NCI-H69 (cell line): Measurements from ENCODE around the gene ZNF710.
"Not testable (repeated sequence)": the region's sequence is repeated elsewhere in the genome, so short reads cannot be mapped to it uniquely, and the experiment has no call there.

ENCODE experiments used
- DNase-seq: peaks from one replicate; lab custom pipeline; 2025; lab: John Stamatoyannopoulos, UW

Gene ZNF710

GRCh38 chr15:90001062-90001682 lies at the start of gene ZNF710:
Gene ZNF710 (plus strand): TSS chr15:90001324. CDS start chr15:90067138, 65,814 bp downstream.
- DNase-seq, result peak; percentile 77

- no peak for DNase-seq
Measured at GRCh38 chr15:89954541-89954940, 46.6 kb upstream of the ZNF710 start.

GRCh38 chr15:89955449-89955998 lies 45.6 kb upstream of the ZNF710 start:
- not testable (repeated sequence) for DNase-seq

GRCh38 chr15:89958107-89958805 lies 42.9 kb upstream of the ZNF710 start:
- no peak for DNase-seq

- DNase-seq, result no peak
Measured at GRCh38 chr15:89963301-89964231, 37.6 kb upstream of the ZNF710 start.

- DNase-seq, result peak; percentile 25
Measured at GRCh38 chr15:89964232-89964954, 36.7 kb upstream of the ZNF710 start.

- no peak for DNase-seq
Measured at GRCh38 chr15:89967881-89968280, 33.2 kb upstream of the ZNF710 start.

- DNase-seq, result peak; percentile 63
Measured at GRCh38 chr15:89971592-89971997, 29.5 kb upstream of the ZNF710 start.

- no peak for DNase-seq
Measured at GRCh38 chr15:89972085-89972484, 29.0 kb upstream of the ZNF710 start.

- DNase-seq, result no peak
Measured at GRCh38 chr15:89975482-89976245, 25.5 kb upstream of the ZNF710 start.

- no peak for DNase-seq
Measured at GRCh38 chr15:89976246-89976600, 24.9 kb upstream of the ZNF710 start.

GRCh38 chr15:89977836-89978235 lies 23.3 kb upstream of the ZNF710 start:
- DNase-seq, result not testable (repeated sequence)

GRCh38 chr15:89978914-89979313 lies 22.2 kb upstream of the ZNF710 start:
- DNase-seq, result no peak

- no peak for DNase-seq
Measured at GRCh38 chr15:89980896-89981295, 20.2 kb upstream of the ZNF710 start.

- DNase-seq, result no peak
Measured at GRCh38 chr15:89982315-89983055, 18.6 kb upstream of the ZNF710 start.

- DNase-seq, result no peak
Measured at GRCh38 chr15:89984001-89984400, 17.1 kb upstream of the ZNF710 start.

- no peak for DNase-seq
Measured at GRCh38 chr15:89984421-89985010, 16.6 kb upstream of the ZNF710 start.

GRCh38 chr15:89985111-89985510 lies 16.0 kb upstream of the ZNF710 start:
- DNase-seq, result no peak

GRCh38 chr15:89991312-89991711 lies 9.8 kb upstream of the ZNF710 start:
- no peak for DNase-seq

GRCh38 chr15:89993349-89993748 lies 7.8 kb upstream of the ZNF710 start:
- DNase-seq, result no peak
